Stimulated activated naive CD4-positive, alpha-beta T cell treated with Interleukin-2 at 50 U/mL for 16 hours (primary cell): Measurements from ENCODE around the gene HOXD3.

Experiments used
- DNase-seq: peaks from one replicate; lab custom pipeline; 2025; lab: John Stamatoyannopoulos, UW

HOXD3 gene

DNA sequence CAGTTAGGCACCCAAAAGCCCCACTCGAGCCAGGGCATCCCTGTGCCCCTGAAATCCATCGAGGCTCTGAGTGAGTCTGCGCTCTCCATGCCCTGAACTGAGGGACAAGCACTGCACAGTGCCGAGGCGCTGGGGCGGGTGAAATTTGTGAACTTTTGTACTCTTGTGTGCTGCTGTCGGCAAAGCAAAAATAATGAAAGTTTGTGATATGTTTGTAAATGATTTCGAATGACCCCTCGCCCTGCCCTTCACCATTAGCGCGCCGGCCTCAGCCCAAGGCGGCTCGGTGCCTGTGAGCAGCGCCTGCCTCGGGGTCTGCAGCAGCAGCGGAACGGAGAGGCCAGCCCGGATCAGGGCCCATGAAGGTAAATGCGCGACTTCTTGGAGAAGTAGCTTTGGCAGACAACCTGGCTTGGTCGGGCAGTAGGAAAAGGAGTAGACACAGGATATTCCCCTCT, 7.6 kb upstream of the HOXD3 start:
- DNase-seq: no peak

DNA sequence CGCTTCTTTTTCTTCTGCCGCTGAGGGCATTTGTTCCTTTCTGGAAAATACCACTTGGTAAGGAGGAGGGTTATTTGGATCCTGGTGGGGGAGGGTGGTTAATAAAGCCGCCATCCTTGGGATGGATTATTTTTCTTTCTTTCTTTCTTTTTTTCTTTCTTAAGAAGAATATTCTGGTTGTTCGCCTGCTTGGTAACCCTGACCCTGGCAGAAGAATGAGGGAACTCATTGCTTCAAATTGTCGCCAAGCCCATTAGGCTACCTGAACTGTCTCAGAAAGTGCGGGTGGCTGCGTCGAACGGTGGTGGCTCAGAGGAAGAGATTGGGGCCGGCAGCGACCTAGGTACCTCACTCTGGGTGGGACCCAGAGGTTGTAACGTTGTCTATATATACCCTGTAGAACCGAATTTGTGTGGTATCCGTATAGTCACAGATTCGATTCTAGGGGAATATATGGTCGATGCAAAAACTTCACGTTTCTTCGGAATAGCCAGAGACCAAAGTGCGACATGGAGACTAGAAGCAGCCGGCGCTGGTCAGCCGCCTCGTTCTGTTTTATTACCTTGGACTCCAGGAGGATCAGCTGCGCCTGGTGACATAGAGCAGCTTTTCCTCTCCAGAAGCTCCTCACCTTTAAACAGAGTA, 7.0 kb upstream of the HOXD3 start:
- DNase-seq: no peak

GRCh38 chr2:176150584-176151441, 6.3 kb upstream of the HOXD3 start:
- DNase-seq: no peak

DNA sequence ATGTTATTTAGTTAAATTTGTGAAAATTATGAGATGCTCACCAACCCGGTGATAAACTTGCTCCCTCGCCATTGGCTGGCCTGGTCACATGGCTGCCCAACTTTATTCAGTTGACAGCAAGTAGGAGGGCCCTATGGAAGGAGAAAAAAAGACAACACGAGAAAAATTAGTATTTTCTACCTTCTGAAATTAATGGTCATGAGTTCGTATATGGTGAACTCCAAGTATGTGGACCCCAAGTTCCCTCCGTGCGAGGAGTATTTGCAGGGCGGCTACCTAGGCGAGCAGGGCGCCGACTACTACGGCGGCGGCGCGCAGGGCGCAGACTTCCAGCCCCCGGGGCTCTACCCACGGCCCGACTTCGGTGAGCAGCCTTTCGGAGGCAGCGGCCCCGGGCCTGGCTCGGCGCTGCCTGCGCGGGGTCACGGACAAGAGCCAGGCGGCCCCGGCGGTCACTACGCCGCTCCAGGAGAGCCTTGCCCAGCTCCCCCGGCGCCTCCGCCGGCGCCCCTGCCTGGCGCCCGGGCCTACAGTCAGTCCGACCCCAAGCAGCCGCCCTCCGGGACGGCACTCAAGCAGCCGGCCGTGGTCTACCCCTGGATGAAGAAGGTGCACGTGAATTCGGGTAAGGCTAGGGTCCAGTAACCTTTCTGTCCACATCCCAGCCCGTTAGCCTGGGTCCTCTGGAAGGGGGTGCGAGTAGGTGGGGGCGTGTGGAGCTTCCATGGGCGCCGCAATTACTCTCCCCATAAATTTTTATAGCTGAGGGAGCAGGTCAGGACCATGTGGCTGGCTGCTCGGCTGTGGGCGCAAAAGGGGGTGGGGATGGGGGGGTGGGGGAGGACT, 5.4 kb upstream of the HOXD3 start, which contains the start of gene HOXD4:
Gene HOXD4, plus strand, starts transcription at position 109 of the 846 bp plus-strand sequence. Its CDS starts 84 bp downstream, at position 193.
- no peak for DNase-seq

- DNase-seq: no peak
These were observed 4.5 kb upstream of the HOXD3 start for GRCh38 chr2:176152350-176153181.

- no peak for DNase-seq
These were observed 2.4 kb upstream of the HOXD3 start for GRCh38 chr2:176154576-176155252.

- DNase-seq: no peak
These were observed 1.6 kb upstream of the HOXD3 start for GRCh38 chr2:176155356-176156044.

GRCh38 chr2:176156301-176156806, 753 bp upstream of the HOXD3 start:
- no peak for DNase-seq

GRCh38 chr2:176157499-176158185, 535 bp downstream of the HOXD3 start:
- DNase-seq: no peak

DNA sequence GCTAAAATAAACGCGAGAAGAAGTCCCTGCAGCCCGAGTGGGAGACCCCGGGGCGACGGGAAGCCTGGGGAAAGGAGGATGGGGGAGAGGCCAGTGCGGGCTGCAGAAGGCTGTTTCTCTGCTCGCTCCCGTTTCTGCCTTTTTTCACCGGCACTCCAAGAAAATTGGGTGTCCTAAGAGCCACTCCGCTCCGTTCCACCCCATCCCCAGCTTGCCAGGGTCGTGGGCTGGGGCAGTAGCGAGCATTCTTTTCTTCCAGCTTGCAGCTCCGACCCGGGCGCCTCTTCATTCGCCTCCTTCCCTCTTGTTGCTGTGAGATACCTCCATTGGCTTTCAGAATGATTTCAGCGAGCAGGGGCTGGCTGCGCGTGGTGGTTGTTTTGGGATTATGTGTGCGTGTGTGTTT, 1.1 kb downstream of the HOXD3 start:
- no peak for DNase-seq

GRCh38 chr2:176158855-176159662, 2.0 kb downstream of the HOXD3 start:
- DNase-seq: no peak

DNA sequence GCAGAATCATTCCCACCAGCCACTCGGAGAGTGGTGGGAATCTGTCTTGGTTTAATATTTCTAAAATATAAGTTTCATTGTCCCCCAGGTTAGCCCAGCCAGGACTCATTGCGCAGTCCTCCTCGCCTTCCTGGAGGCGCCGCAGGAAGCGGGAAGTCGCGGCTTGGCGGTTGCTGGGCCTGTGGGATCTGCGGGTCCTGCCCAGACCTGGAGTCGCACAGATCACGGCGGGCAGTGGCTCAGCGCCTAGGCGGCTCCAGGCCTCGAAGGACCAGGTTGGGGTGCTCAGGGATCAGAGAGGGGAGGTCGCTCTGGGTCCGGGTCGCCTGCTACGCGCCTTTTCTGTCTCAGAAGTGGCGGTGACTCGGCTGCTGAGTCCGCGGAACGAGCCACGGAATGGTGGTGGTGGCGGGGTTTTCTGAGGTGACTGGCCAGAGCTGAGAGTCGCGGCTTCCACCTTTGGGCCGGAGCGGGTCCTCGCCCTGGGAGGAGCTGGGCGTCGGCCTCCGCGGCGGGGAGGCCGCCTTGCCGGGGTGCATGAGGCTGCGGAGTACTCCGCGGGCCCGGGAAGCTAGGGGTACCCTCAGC, 2.6 kb downstream of the HOXD3 start:
- no peak for DNase-seq

GRCh38 chr2:176160251-176160985, 3.3 kb downstream of the HOXD3 start:
- no peak for DNase-seq

DNA sequence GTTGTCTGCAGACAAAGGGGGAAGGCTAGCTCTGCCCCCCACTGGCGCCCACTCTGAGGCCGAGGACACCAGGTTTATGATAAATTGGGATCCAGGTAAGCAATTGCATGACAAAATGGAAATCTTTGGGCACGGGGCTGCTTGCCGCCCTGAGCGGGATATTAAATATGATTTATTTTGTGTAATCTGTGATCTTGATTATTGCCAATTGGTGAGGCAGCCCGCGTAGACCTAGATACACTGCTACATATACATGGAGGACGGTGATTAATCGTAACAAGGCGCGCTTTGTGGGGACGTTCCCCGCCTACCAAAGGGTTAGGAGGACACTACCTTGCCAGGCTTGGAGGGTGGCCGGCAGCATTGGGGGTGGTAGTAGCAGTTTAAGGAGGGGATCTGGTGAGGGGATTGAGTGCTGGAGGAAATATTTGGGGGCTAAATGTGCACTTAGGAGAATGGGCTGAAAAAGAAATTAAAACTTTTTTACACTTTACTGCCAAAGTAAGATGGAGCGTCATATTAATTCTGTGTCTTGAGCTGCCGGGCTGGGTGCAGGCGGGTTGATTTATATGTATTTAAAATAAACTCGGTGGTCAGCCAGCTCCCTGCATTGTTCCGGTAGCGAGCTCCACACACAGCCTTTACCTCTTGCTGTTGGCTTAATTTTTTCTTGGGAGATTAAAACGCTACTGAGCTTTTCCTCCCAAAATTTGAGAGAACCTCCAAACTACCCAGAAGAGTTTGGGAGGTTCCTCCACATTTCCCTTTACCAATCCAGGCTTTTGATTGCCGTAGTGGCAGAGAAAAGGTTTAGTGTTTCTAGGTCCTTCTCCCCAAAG, 4.1 kb downstream of the HOXD3 start:
- DNase-seq: no peak

- DNase-seq: no peak
These were observed 4.9 kb downstream of the HOXD3 start for GRCh38 chr2:176161825-176162626.
